Omental fat pad (tissue), 4 donors: ENCODE measurements around the gene MACROD2. TPM values are rescaled to one million over a fixed set of nuclear protein-coding genes. Genes with fewer than 3 reads are reported as not detected.

ENCODE experiments used
- ATAC-seq: fragments of 150-250 bp; one replicate; pipeline ENCODE4 v1.9.1; 2016; ENCODE audit warnings: mild to moderate bottlenecking, moderate library complexity; ENCODE audit not compliant: low FRiP score
- DNase-seq: peaks from one replicate; pipeline ENCODE4 v3.0.0-alpha.2; 2019; ENCODE audit warnings: low spot score
- total RNA-seq, 4 donors: library from RNA; depleted of rRNA; stranded (reverse); fragments of >200 nt; gene quantifications; one replicate each; pipeline ENCODE4 v1.1.0, GENCODE V29; 2016
- TF ChIP-seq, protein P1 (sequence below), 3 donors: fragments of 450-650 bp; IDR thresholded peaks; one replicate each; pipeline ENCODE4 v1.5.1; 2016 to 2017; ENCODE audit warnings: antibody characterized with exemption in 3 of 3, mild to moderate bottlenecking in 3 of 3, moderate library complexity in 2 of 3

The MACROD2 gene
- total RNA-seq, 4 donors from 2014 or later = 6.8 to 54.1 (median 7.4) TPM

DNA sequence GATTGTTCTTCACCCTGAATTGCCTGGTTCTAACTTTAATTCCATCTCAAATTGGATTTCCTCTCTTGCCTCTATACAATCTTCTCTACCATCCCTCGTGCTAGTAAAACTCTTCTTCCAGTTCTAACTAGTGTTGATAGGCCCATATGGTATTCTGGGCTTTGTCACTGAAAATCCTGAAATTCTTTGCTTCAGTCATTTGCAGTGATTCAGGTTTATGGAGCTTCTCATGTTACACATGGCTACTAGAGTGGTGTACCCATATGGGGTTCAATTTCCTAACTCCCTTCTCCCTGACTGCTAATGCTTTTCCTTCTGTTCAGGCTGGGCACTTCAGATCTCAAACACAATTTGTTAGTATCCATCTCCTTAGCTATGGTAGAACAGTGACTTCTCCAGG is 1621.3 kb downstream of the MACROD2 start:
- no peak for DNase-seq

DNA sequence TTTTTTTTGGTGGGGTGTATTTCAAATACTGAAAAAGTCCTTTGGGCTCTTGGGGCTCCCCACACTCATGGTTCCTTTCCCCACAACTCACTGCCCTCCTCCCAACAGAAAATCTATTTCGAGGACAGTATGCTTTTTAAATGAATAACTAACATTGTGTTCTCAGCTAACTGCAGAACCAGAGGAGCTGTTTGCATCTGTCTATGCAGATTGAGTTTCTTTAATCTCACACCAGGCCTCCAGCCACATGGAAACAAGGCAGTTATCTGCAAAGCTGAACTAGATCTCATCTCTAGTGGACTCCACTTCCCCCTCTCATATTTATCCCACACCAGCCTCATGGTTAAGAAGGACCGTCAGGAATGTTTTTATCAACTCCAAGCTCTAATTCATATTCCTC is 1622.8 kb downstream of the MACROD2 start:
- TF ChIP-seq, protein P1, sequence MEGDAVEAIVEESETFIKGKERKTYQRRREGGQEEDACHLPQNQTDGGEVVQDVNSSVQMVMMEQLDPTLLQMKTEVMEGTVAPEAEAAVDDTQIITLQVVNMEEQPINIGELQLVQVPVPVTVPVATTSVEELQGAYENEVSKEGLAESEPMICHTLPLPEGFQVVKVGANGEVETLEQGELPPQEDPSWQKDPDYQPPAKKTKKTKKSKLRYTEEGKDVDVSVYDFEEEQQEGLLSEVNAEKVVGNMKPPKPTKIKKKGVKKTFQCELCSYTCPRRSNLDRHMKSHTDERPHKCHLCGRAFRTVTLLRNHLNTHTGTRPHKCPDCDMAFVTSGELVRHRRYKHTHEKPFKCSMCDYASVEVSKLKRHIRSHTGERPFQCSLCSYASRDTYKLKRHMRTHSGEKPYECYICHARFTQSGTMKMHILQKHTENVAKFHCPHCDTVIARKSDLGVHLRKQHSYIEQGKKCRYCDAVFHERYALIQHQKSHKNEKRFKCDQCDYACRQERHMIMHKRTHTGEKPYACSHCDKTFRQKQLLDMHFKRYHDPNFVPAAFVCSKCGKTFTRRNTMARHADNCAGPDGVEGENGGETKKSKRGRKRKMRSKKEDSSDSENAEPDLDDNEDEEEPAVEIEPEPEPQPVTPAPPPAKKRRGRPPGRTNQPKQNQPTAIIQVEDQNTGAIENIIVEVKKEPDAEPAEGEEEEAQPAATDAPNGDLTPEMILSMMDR (IDR thresholded peaks at IDR 0.05) = no peak
- DNase-seq = no peak
- no peak for ATAC-seq

More for the DNA sequence above, 1621.3 kb downstream of the MACROD2 start:
- no peak for ATAC-seq
- TF ChIP-seq, protein P1 (IDR thresholded peaks at IDR 0.05) = no peak

DNA sequence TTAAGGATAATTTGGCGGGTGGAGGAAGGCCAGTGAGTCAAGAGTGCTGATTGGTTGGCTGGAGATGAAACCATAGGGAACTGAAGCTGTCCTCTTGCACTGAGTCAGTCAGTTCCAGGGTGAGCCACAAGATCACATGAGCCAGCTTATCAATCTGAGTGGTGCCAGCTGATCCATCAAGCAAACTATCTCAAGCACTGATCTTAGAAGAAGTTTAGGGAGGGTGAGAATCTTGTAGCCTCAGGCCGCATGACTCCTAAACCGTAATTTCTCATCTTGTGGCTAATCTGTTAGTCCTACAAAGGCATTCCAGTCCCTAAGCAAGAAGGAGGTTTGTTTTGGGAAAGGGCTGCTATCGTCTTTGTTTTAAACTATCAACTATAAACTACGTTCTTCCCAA is 1623.6 kb downstream of the MACROD2 start:
- DNase-seq (no peak), ATAC-seq (no peak)
- TF ChIP-seq, protein P1 (IDR thresholded peaks at IDR 0.05) = no peak

DNA sequence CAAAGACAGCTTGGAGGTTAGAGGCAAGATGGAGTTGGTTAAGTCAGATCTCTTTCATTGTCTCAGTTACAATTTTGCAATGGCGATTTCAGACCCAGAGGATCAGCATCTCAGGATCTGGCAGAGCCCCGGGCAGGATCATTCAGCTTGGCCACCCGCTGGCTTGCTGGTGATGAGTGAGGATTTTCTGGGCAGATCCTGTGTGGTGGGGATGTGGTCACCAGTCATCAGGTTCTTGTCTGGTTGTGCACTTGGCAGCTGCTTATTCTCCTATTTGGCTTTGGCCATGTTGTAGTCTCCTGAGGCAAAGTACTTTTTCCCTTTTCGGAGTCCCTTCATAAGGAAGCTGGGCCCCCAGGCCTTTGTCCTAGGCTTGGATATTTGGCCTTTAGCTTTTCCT is 1624.0 kb downstream of the MACROD2 start:
- TF ChIP-seq, protein P1 (IDR thresholded peaks at IDR 0.05) = no peak
- no peak for ATAC-seq
- DNase-seq = no peak

DNA sequence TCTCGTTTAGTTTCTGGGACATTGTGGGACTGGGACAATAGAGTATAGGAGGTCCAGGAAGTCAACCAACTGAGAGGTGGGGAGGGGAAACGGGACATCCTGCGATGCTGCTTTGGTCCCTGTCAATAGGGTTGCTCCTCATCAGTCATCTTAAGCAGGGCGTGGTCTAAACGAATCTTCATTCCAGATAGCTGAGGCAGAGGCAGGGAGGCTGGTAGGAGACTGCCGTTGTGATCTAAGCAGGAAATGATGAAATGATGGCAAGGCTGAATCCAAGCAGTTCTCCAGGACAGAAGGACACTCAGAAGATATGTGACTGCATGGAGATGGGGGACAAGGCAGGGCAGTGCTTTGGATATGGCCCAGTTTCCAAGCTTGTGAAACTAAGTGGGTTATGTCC is 1624.5 kb downstream of the MACROD2 start:
- TF ChIP-seq, protein P1 (IDR thresholded peaks at IDR 0.05) = no peak
- DNase-seq (no peak), ATAC-seq (no peak)

DNA sequence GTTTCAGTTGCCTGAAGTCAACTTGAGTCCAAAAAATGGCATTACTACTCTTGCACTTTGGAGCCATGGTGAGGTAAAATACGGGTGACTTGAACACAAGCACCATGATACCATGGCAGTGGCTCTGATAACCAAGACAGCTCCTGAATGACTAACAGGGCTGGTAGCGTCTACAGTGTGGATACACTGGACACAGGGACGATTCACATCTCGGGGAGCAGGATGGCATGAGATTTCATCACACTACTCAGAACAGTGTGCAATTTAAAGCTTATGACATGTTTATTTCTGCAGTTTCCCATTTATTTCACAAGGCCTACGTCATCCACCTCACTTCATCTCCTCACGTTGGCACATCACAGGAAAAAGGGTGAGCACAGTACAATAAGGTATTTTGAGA is 1627.1 kb downstream of the MACROD2 start:
- DNase-seq (no peak), ATAC-seq (no peak)
- TF ChIP-seq, protein P1 (IDR thresholded peaks at IDR 0.05) = no peak

DNA sequence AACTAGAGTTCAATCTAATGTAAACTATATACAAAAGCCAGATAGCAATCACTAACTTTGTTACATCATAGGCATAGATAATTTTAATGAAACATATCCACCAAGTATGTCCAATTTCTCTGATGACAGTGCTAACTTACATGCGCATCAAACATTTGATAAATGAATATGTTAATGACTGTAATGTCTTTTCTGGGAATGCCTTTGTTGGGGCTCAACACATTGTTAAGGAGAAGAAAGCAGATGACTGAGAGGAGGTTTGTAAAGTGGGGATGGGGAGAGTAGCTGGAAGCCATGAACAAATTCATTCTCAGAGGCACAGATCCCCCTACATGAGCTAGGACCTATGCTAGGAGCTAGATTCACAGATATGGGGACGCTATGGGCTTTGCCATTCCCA is 1627.9 kb downstream of the MACROD2 start:
- TF ChIP-seq, protein P1 (IDR thresholded peaks at IDR 0.05) = no peak
- ATAC-seq (no peak), DNase-seq (no peak)
